HG02943 (cell line): ENCODE results near the gene DNAI1.

Experiments used
- ATAC-seq: cut with Tn5 transposase; IDR thresholded peaks from one replicate; pipeline ENCODE4 v1.9.1; 2021; ENCODE audit warnings: mild to moderate bottlenecking, low read depth, moderate library complexity; ENCODE audit not compliant: unreplicated experiment

The DNAI1 gene

DNA sequence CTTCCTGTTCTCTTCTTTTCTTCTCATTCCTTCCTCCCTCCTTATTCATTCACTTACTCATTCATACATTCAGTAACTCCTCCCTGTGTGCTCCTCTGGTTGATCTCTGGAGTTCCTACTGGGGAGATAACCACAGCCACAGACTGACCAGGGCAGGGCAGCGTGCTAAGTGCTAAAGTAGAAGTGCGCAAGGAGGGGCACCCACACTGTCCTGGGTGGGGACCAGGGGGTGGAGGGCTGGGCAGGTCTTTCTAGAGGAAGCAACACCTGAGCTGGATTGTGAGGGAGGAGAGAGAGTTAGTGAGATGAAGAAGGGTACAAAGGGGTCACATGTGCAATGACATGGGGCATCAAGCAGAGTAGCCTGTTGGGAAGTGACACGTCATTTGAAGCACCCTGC lies 50.3 kb downstream of the DNAI1 start:
- no peak for ATAC-seq

GRCh38 chr9:34510497-34511468 lies 52.2 kb downstream of the DNAI1 start:
- ATAC-seq, result no peak

DNA sequence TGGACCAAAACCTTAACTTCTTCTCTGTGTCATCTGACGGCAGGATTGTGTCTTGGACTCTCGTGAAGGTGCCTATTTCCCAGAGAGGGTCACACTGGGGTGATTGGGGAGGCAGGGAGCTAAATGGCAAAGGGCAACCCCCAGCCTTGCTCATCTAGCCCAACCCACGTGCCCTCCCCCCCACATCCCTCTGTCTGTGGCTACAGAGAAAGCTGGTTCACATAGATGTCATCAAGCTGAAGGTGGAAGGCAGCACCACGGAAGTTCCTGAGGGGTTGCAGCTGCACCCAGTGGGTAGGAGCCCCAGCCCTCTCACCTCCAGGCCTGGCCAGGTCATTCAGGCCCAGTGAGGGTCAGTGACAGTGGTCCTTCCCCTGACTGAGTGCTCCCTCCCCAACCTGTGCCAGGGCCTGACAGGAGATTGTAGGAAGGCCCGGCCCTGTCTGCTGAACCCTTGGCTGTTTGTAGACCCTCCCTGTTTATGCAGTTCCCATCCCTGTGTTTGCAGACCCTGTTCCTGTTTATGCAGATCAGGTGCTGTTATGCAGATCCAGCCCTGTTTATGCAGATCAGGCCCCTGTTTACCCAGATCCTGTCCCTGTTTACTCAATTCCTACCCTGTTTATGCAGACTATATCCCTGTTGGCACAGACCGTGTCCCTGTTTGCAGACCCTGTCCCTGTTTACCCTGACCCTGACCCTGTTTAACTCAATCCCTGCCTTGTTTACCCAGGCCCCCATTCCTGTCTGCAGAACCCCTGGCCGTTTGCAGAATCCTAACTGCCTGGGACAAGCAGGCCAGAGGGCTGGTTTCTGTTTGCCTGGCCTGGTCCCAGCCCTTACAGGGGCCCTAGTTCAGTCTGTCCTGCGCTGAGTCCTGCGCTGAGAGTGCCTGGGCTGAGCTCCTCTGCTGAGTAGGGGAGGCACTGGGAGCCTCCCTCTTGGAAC lies 53.8 kb downstream of the DNAI1 start:
- ATAC-seq, result no peak

DNA sequence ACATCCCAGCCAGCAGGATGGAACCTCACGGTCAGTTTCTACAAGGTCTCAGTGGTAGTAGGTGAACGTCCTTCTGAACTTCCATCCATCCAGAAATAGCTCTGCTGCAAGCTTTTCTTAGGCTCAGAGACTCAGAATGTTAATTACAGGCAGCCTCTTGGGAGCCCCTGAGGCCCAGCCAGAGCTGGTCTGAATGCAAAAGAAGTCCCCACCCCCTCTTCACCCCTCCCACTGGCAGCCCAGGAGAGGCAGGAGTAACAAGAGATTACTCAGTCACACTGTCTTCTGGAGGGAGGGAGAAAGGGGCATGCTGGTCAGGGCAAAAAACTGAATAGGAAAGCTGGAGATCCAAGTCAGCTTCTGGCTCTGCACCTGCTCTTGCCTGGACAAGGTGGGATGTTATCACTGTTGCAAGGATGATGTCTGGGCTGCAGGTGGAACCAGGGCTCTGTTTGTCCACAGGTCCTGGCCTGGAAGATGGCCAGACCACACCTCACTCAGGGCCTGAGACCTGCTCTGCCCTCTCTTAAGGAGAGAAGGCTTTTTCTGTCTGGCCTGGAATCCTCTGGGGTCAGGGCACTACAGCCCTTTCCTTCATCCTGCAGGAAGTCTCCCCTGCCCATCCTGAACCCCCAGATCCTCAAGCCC lies 55.1 kb downstream of the DNAI1 start:
- no peak for ATAC-seq

DNA sequence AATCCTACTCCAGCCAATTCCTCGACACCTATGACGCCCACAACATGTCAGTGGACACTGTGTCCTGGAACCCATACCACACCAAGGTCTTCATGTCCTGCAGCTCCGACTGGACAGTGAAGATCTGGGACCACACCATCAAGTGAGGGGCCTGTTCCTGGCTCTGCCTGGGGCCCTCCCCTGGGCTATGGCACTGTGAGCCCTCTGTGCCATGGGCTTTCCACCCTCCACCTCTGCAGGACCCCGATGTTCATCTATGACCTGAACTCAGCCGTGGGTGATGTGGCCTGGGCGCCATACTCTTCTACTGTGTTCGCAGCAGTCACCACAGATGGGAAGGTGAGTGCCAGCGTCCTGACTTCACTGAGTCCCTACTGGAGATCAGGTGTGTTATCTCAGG lies 55.8 kb downstream of the DNAI1 start:
- ATAC-seq, result no peak

- ATAC-seq, result no peak
Observed at GRCh38 chr9:34514816-34515215, 56.2 kb downstream of the DNAI1 start.

- ATAC-seq, result no peak
Observed at GRCh38 chr9:34515959-34516358, 57.4 kb downstream of the DNAI1 start.

GRCh38 chr9:34517185-34517584 lies 58.6 kb downstream of the DNAI1 start:
- ATAC-seq, result no peak

DNA sequence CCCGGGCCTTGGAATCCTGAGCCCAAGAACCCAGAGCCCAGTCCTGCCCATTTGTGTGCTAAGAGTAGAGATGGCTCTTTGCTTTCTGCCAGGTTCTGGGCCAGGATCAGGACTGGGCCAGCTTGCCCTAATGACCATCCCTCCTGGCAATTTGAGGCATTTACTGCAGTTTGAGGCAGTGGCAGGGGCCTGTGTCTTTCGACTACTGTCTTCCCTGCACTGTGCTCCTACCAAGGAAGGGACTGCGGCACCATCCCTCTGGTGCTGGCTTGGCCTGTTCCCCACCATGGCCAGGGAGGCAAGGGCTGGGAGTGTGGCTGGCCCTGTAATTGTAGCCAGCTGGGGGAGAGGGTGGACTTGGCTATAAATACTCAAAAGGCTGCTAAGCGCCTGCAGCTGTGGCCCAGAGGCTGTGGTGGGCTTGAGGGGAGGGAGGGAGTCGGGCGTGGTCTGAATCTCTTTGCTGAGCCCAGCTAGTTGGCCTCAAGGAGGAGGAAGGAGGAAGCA lies 59.6 kb downstream of the DNAI1 start:
- ATAC-seq, result no peak

DNA sequence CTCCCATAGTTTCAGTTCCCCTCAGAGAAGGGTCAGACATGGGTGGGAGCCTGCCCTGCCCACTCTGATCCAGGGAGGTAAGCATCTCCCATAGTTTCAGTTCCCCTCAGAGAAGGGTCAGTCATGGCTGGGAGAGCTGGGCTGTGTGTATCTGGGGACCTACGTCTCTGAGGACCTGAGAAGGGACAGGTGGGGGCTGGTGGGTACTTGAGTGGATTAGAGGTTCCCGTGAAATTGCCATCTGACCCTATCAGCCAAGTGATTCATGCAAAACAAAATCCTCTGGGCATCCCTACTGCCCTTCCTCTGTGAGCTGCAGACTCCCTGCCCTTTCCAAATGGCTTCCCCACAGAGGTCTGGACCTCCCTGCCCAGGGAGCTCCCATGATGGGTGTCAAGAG lies 60.3 kb downstream of the DNAI1 start:
- no peak for ATAC-seq

- ATAC-seq, result no peak
Observed at GRCh38 chr9:34519321-34520020, 60.9 kb downstream of the DNAI1 start.

DNA sequence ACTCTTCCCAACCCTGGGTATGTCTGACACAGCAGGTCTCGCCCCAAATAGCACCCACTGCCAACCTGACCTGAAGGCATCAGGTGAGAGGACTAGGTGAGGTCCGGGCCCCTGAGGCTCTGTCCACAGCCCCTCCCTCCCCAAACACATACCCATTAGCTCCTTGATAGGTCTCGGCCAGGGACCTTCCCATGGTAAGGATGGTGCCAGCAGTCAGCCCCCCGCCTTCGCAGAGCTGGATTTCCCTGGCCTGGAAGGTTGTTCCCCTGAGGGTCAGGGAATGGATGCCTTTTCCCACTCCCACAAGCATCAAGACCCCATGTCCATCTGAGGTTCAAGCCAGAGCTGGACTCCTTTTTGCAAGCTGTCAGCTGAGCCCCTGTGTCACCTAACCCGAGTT lies 61.5 kb downstream of the DNAI1 start:
- no peak for ATAC-seq

GRCh38 chr9:34520505-34521385 lies 62.1 kb downstream of the DNAI1 start:
- no peak for ATAC-seq

- ATAC-seq, result no peak
Observed at GRCh38 chr9:34521406-34522045, 62.9 kb downstream of the DNAI1 start.

GRCh38 chr9:34522091-34522887 lies 63.7 kb downstream of the DNAI1 start:
- no peak for ATAC-seq

GRCh38 chr9:34522971-34523797 lies 64.6 kb downstream of the DNAI1 start, which contains the start of gene ENHO:
Gene ENHO, minus strand, starts transcription at chr9:34522990. Its CDS starts 1,295 bp downstream, at chr9:34521695.
- ATAC-seq, result no peak

- ATAC-seq, result no peak
Observed at GRCh38 chr9:34524349-34524748, 65.7 kb downstream of the DNAI1 start.
